ENCODE results near the gene DYNAP.

DNA sequence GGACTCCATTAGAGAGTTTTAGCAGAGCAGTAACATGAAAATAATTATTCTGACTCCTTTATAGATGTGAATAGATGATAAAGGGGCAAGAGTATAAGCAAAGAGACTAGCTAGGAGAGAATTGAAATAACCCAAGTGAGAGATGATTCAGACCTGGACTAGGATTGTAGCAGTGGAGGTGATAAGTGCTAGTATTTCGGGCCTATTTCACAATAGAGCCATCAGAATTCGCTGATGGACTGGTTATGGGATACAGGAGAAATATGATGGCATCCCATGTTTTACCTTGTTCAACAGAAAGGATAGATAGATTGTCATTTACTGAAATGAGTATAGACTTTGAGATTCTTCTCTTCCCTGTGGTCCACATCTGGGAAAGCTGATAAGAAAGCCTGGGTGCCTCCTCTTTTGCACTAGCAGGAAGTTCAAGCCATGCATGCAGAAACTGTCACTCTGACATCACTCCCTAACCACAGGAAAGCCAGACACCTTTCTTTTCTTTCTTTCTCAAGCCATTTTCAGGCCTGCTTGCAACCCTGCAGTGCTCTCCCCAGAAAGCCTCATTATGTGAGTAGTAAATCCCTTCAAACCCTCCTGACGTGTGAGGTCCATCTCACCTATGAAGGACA is 25.3 kb downstream of the DYNAP start:
- TF ChIP-seq ARNT (IDR thresholded peaks at IDR 0.05): no peak
- TF ChIP-seq L3MBTL2 (conservative IDR thresholded peaks at IDR 0.05): no peak
- TF ChIP-seq PKNOX1 (IDR thresholded peaks at IDR 0.05): no peak
- no peak for TF ChIP-seq ELF4 (IDR thresholded peaks at IDR 0.05)
- no peak for TF ChIP-seq SP1 (IDR thresholded peaks at IDR 0.05)
